AG04450 (cell line): Measurements from ENCODE around the gene NFKBIE. TPM values are rescaled to one million over a fixed set of nuclear protein-coding genes. Genes with fewer than 3 reads are reported as not detected.

Source experiments
- CTCF ChIA-PET: fragments of 300-600, 350-600 bp; formaldehyde crosslinking; extraction: SDS; loops from one replicate; lab custom pipeline; 2022; ENCODE audit warnings: antibody characterized with exemption, inconsistent platforms; lab: Charles Lee
- POLR2A ChIA-PET: fragments of 350-600 bp; formaldehyde crosslinking; extraction: SDS; loops from one replicate; lab custom pipeline; 2021; ENCODE audit warnings: antibody characterized with exemption, inconsistent platforms; lab: Yijun Ruan, JAX
- DNase-seq: peaks from one replicate; pipeline ENCODE4 v3.0.0-alpha.2; 2011; ENCODE audit warnings: low read depth, low spot score
- H3K27ac ChIP-seq: one replicate; pipeline ENCODE4 v1.5.1; 2012; ENCODE audit warnings: low read depth, low read length, control low read depth
- H3K27me3 ChIP-seq: one replicate; pipeline ENCODE4 v1.6.0; 2012; ENCODE audit warnings: low read length; ENCODE audit not compliant: control insufficient read depth, insufficient read depth
- H3K4me3 ChIP-seq: 2 replicates; pipeline ENCODE4 v1.5.1; 2011; ENCODE audit warnings: mild to moderate bottlenecking, low read depth, low read length, control low read depth
- H3K9me3 ChIP-seq: 2 replicates; pipeline ENCODE4 v1.5.1; 2012; ENCODE audit warnings: low read length; ENCODE audit not compliant: control insufficient read depth, insufficient read depth
- polyA plus RNA-seq: library from polyadenylated mRNA; depleted of rRNA; stranded (reverse); fragments of >200 nt; gene quantifications from 2 replicates; pipeline ENCODE4 v1.2.3, GENCODE V29; 2011
- TF ChIP-seq, protein P1 (sequence below): IDR thresholded peaks from 2 replicates; pipeline ENCODE4 v1.5.1; 2011; ENCODE audit warnings: low read depth, low read length, control low read depth, inconsistent platforms

Gene NFKBIE
- polyA plus RNA-seq, 1 experiment: 13.7 TPM

DNA sequence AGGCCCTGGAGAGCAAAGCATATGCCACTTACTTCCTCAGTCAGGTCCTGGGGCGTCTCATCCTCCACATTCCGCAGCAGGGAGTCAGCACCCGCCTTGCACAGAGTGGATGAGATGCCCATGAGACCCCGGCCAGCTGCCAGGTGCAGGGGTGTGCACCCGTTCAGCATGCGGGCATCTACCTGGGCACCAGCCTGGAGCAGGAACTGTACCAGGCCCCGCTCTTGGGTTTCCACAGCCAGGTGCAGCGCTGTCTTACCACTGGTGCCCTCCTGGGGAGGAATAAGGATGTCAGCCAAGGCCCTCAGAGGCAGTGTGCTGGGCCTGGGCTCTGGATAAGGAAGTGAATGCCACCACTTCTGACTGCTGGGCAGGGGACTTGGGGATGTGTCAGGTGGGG is 5.3 kb downstream of the NFKBIE start:
- Histone ChIP-seq H3K27ac (no peak overlapping the region), H3K9me3 (no peaks in the 10 kb centered on the region; the same call in 1 of the 2 replicates), H3K27me3 (no peaks in the 10 kb centered on the region), H3K4me3 (no peak overlapping the region)
- ChIA-PET CTCF (no interaction called here), POLR2A (no interaction called here)
- TF ChIP-seq, protein P1, sequence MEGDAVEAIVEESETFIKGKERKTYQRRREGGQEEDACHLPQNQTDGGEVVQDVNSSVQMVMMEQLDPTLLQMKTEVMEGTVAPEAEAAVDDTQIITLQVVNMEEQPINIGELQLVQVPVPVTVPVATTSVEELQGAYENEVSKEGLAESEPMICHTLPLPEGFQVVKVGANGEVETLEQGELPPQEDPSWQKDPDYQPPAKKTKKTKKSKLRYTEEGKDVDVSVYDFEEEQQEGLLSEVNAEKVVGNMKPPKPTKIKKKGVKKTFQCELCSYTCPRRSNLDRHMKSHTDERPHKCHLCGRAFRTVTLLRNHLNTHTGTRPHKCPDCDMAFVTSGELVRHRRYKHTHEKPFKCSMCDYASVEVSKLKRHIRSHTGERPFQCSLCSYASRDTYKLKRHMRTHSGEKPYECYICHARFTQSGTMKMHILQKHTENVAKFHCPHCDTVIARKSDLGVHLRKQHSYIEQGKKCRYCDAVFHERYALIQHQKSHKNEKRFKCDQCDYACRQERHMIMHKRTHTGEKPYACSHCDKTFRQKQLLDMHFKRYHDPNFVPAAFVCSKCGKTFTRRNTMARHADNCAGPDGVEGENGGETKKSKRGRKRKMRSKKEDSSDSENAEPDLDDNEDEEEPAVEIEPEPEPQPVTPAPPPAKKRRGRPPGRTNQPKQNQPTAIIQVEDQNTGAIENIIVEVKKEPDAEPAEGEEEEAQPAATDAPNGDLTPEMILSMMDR: no peak
- no peak for DNase-seq

DNA sequence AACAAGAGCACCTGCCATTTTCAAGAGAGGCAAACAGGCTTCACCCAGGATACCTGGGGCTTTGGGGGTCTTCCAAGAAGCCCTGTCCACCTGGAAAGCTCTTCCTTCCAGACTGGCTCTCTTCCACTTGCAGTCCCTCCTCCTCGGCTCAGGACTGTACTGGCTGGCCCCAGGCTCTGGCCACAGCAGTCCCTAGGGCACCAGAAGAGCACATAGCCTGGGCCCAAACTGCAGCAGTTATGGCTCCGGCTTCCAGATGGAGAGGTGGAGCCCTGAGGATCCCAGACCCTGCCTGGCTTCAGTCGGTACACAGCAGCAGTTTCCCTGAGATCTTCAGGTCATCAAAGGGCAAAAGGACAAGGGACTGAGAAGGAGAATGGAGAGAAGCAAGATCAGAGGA is 6.4 kb downstream of the NFKBIE start:
- CTCF ChIA-PET: interaction anchor here (3.0 kb wide), 1 partner anchor 8 kb away, joined by 18 read pairs; the partner anchor contains the start of gene NFKBIE
- Histone ChIP-seq H3K4me3 (no peak overlapping the region), H3K9me3 (no peaks in the 10 kb centered on the region; the same call in 1 of the 2 replicates), H3K27me3 (no peaks in the 10 kb centered on the region), H3K27ac (no peak overlapping the region)
- POLR2A ChIA-PET: no interaction called here
- TF ChIP-seq, protein P1: no peak
- DNase-seq: no peak

DNA sequence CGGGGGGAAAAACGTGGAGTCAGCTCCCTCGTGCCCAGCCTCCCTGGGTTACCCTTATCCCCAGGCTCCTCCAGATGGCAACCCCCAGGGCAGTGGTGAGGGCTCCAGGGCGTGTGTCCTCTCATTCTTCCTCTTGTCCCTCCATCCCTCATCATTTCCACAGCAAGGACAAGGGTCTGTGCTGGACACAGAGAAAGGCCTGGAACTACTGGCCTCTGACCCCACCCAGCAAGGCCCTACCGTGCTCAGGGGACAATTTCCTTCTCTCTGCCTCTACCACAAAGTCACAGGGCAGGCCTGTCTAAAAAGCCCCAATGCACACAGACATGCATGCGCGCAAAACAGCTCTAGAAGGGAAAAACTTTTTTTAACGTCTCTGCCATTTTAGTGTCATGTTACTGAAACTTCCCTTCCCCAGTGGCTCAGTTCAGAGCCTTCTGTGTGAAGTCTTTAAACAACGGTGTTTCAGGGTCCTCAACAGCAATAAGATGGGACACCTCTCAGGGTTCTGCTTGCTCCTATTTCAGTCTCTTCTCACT is 7.0 kb downstream of the NFKBIE start:
- no peak for DNase-seq
- no peaks in the 10 kb centered on the region for H3K27me3 ChIP-seq
- ChIA-PET POLR2A (interaction anchor here (3.6 kb wide), 1 partner anchor 11 kb away, joined by 107 read pairs; the partner anchor contains the start of gene HSP90AB1), CTCF (interaction anchor here (0.5 to 3.0 kb wide), 2 partner anchors 9 to 36 kb away, joined by 5 to 18 read pairs; partner anchors contain the start of gene NFKBIE)
- H3K9me3 ChIP-seq: no peaks in the 10 kb centered on the region; the same call in 1 of the 2 replicates
- no peak overlapping the region for H3K4me3 ChIP-seq
- TF ChIP-seq, protein P1: no peak
- no peak overlapping the region for H3K27ac ChIP-seq

DNA sequence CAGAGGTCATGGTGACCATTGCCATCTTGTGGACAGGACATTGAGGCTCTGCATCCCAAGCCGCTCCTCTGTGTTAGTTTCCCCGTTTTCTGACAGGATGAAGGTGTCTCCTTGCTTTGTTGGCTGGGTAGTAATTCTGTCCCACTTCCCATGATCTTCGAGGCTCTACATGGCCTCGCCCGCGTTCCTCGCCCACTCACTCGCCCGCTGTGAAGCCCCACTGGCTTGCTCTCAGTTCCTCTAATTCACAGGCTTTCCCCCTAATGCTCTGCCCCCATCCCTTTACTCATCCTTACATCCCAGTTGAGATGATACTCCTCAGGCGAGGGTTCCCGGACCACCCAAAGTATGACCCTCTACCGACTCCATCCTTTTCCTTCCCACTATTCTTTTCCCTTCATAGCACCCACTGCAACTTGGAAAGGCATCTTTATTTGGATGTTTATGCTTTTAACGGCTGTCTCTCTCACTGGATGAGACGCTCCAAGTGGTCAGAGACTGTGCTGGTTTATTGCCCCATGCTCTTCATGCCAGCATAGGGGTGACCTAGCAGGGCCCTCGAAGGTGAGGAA is 7.5 kb downstream of the NFKBIE start:
- POLR2A ChIA-PET: interaction anchor here (1.5 to 3.6 kb wide), 2 partner anchors 11 to 85 kb away, joined by 6 to 107 read pairs; partner anchors contain the start of gene HSP90AB1

More for the DNA sequence above, 7.5 kb downstream of the NFKBIE start:
- no peak for DNase-seq
- no peaks in the 10 kb centered on the region; the same call in 1 of the 2 replicates for H3K9me3 ChIP-seq
- H3K27ac ChIP-seq: peak overlapping the region; percentile 39
- TF ChIP-seq, protein P1: no peak
- H3K27me3 ChIP-seq: no peaks in the 10 kb centered on the region
- CTCF ChIA-PET: interaction anchor here (0.5 to 3.0 kb wide), 4 partner anchors 9 to 51 kb away, joined by 3 to 18 read pairs (median 5); partner anchors contain the start of gene NFKBIE
- peak overlapping the region; percentile 95 for H3K4me3 ChIP-seq
